ENCODE measurements around the gene CA14. TPM values are rescaled to one million over a fixed set of nuclear protein-coding genes. Genes with fewer than 3 reads are reported as not detected.

Gene CA14
- total and polyA plus RNA-seq, 2 of the 4 experiments (the other 2 are of a cell fraction): not detected

DNA sequence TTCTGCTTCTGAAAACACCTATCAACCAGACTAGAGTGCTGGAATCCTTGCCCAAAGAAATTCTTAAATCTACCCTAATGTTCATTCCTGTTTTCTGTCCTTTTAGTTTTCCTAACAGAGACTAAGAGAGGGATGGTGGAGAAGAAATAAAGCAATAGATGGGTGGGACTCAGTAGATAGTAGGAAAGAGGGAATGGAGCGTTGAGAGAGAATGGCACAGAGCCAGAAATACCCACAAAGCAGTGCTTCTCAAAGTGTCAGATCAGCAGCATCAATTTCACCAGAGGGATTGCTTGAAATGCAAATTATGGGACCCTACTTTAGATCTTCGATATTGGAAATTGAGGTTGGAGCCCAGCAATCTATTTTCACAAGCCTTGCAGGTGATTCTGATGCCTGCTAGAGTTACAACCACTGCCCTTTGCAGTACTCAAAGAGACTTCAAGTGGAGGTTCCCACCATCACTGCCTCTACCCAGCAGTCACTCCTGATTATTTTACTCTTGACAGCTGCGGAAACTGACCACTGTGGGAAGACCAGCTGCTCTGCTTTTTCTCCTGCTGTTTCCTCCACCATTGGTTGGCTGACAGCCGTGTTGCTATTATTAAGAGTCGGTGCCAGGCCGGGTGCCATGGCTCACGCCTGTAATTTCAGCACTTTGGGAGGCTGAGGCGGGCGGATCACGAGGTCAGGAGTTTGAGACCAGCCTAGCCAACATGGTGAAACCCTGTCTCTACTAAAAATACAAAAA is 52.4 kb downstream of the CA14 start:
- Histone ChIP-seq H2AK9ac (replicated peaks; ENCODE audit: low read depth, low read length, poor library complexity) (no peak overlapping the region), H3K14ac (replicated peaks; ENCODE audit: low read depth, low read length) (no peak overlapping the region), H3K9ac (ENCODE audit: low read depth, low read length) (no peak overlapping the region), H3K4ac (ENCODE audit: low read depth, low read length) (no peak overlapping the region), H2AFZ (replicated peaks; ENCODE audit: low read length, poor library complexity) (no peak overlapping the region), H2BK5ac (ENCODE audit: low read depth, low read length, poor library complexity, severe bottlenecking) (no peak overlapping the region), H2BK15ac (ENCODE audit: low read depth, low read length) (no peak overlapping the region), H2AK5ac (ENCODE audit: low read depth, low read length) (no peak overlapping the region), H4K5ac (ENCODE audit: low read depth, low read length) (no peak overlapping the region), H3K27ac (ENCODE audit: insufficient read depth, low read length) (no peak overlapping the region), H2BK120ac (ENCODE audit: low read depth, low read length) (no peak overlapping the region), H4K20me1 (ENCODE audit: insufficient read depth, low read length) (no peaks in the 10 kb centered on the region), H3K4me1 (ENCODE audit: control insufficient read depth, insufficient read depth, low read length) (no peaks in the 10 kb centered on the region), H4K91ac (ENCODE audit: insufficient read depth, low read depth, low read length) (no peak overlapping the region), H3K4me2 (ENCODE audit: low read depth, low read length) (no peak overlapping the region), H3K27me3 (ENCODE audit: control insufficient read depth, insufficient read depth, low read length) (no peaks in the 10 kb centered on the region), H3K9me3 (ENCODE audit: control insufficient read depth, insufficient read depth, low read length) (no peaks in the 10 kb centered on the region), H3K9me1 (ENCODE audit: insufficient read depth, low read length) (no peaks in the 10 kb centered on the region), H3K18ac (ENCODE audit: low read depth, low read length) (no peak overlapping the region), H3K36me3 (ENCODE audit: control insufficient read depth, insufficient read depth, low read length) (peaks cover 12% of the 10 kb centered on the region), H2BK20ac (ENCODE audit: low read depth, low read length) (no peak overlapping the region), H3K23ac (ENCODE audit: low read depth, low read length) (no peak overlapping the region), H3K79me1 (ENCODE audit: low read depth in 1 of 2, low read length in 2 of 2) (peaks cover 3% of the 10 kb centered on the region in 2 experiments; a peak in 2 of 4 replicates), H4K8ac (ENCODE audit: low read depth in 2 of 2, low read length in 2 of 2) (no peak overlapping the region), H3K4me3 (ENCODE audit: insufficient read depth, low read depth, low read length) (no peak overlapping the region), H3K56ac (ENCODE audit: extremely low read depth, insufficient read depth, low read length) (no peak overlapping the region)
- intact Hi-C loops (cut with micrococcal nuclease) (no loop called here), in situ Hi-C loops (cut with MboI; ENCODE audit: low sequenced_read_pairs) (no loop called here), dilution Hi-C loops (cut with HindIII; ENCODE audit: low sequenced_read_pairs, unreplicated experiment) (no loop called here)
- POLR2A ChIA-PET (ENCODE audit: unreplicated experiment): no interaction called here
- CTCF ChIA-PET: no interaction called here
- no peak for TF ChIP-seq SMC3 (IDR thresholded peaks at IDR 0.05; ENCODE audit: low read depth, low read length)
- TF ChIP-seq RCOR1 (IDR thresholded peaks at IDR 0.05; ENCODE audit: insufficient replicate concordance, low read length): no peak
- TF ChIP-seq NFE2L2 (IDR thresholded peaks at IDR 0.05; ENCODE audit: low read depth, low read length): no peak
- WGBS, 2 experiments (ENCODE audit: extremely low coverage in 2 of 2, insufficient read length in 1 of 2): 50% methylated on average over 2 of the region's 10 CpGs; no CpG with 5 or more reads in 1 of the 2 experiments
- DNase-seq (no peak), ATAC-seq (ENCODE audit: low read depth) (no peak)
- no TSS peak for BruUV-seq (replicated peaks)
